ENCODE results near the gene KSR1. TPM values are rescaled to one million over a fixed set of nuclear protein-coding genes. Genes with fewer than 3 reads are reported as not detected.

KSR1 gene
- total and polyA plus RNA-seq, 2 experiments from 2014 or later, result 7.8 to 53.2 TPM

DNA sequence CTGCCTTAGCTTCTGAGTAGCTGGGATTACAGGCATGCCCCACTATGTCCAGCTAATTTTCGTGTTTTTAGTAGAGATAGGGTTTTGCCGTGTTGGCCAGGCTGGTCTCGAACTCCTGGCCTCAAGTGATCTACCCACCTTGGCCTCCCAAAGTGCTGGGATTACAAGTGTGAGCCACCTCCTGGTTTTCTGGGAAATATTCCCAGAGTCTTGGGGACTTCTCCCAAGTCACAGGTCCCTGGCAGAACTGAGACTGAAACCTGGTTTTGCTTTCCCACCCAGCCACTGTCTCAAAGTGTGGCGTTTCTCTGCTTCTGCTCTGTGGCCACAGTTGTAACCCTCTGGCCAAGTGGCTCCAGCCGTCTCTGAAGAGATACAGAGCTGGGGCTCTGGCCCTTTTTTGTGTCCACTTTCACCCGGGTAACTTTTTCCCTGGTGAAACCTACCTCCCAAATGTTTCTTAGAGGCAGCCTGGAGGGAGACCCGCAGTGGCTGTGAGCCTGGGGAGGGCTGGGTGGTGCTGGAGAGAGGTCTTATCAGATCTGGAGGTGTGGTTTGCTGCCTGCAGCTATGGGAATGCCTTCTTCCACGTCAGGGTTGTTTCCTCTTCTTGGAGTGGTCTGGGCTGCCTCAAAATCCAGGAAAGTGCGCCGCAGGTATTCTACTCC lies 5.1 kb downstream of the KSR1 start:
- Histone ChIP-seq H3K4me3 (no peak overlapping the region), H3K4me2 (no peak overlapping the region; the same call in 1 of the 2 replicates), H2AFZ (no peak overlapping the region), H3K79me2 (replicated peaks; ENCODE audit: insufficient read depth) (peaks cover 93% of the 10 kb centered on the region), H3K27me3 (ENCODE audit: insufficient read depth) (peaks cover 12% of the 10 kb centered on the region), H3K9me2 (ENCODE audit: insufficient read depth) (no peaks in the 10 kb centered on the region), H3K4me1 (ENCODE audit: insufficient read depth) (peaks cover 68% of the 10 kb centered on the region), H4K20me1 (replicated peaks; ENCODE audit: insufficient read depth) (peaks cover 18% of the 10 kb centered on the region), H3K27ac (ENCODE audit: low read depth) (no peak overlapping the region), H3K36me3 (ENCODE audit: insufficient read depth) (no peaks in the 10 kb centered on the region), H3F3A (replicated peaks; ENCODE audit: low read depth) (peaks cover 4% of the 10 kb centered on the region; the same call in 1 of the 2 replicates)
- Mint-ChIP-seq H3K4me1 (peaks cover 68% of the 10 kb centered on the region), H3K27me3 (ENCODE audit: insufficient read depth, low read depth, poor library complexity) (peaks cover 12% of the 10 kb centered on the region), H3K27ac (no peak overlapping the region), H3K9me3 (no peaks in the 10 kb centered on the region), H3K36me3 (ENCODE audit: low read depth) (peaks cover 4% of the 10 kb centered on the region; the same call in 1 of the 3 replicates), H3K4me3 (no peak overlapping the region; the same call in 2 of the 3 replicates)
- TF ChIP-seq, protein P1, sequence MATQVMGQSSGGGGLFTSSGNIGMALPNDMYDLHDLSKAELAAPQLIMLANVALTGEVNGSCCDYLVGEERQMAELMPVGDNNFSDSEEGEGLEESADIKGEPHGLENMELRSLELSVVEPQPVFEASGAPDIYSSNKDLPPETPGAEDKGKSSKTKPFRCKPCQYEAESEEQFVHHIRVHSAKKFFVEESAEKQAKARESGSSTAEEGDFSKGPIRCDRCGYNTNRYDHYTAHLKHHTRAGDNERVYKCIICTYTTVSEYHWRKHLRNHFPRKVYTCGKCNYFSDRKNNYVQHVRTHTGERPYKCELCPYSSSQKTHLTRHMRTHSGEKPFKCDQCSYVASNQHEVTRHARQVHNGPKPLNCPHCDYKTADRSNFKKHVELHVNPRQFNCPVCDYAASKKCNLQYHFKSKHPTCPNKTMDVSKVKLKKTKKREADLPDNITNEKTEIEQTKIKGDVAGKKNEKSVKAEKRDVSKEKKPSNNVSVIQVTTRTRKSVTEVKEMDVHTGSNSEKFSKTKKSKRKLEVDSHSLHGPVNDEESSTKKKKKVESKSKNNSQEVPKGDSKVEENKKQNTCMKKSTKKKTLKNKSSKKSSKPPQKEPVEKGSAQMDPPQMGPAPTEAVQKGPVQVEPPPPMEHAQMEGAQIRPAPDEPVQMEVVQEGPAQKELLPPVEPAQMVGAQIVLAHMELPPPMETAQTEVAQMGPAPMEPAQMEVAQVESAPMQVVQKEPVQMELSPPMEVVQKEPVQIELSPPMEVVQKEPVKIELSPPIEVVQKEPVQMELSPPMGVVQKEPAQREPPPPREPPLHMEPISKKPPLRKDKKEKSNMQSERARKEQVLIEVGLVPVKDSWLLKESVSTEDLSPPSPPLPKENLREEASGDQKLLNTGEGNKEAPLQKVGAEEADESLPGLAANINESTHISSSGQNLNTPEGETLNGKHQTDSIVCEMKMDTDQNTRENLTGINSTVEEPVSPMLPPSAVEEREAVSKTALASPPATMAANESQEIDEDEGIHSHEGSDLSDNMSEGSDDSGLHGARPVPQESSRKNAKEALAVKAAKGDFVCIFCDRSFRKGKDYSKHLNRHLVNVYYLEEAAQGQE (IDR thresholded peaks at IDR 0.05; ENCODE audit: unreplicated experiment), result no peak
- TF ChIP-seq, protein P2, sequence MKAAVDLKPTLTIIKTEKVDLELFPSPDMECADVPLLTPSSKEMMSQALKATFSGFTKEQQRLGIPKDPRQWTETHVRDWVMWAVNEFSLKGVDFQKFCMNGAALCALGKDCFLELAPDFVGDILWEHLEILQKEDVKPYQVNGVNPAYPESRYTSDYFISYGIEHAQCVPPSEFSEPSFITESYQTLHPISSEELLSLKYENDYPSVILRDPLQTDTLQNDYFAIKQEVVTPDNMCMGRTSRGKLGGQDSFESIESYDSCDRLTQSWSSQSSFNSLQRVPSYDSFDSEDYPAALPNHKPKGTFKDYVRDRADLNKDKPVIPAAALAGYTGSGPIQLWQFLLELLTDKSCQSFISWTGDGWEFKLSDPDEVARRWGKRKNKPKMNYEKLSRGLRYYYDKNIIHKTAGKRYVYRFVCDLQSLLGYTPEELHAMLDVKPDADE (IDR thresholded peaks at IDR 0.05), result no peak
- TF ChIP-seq, protein P3, sequence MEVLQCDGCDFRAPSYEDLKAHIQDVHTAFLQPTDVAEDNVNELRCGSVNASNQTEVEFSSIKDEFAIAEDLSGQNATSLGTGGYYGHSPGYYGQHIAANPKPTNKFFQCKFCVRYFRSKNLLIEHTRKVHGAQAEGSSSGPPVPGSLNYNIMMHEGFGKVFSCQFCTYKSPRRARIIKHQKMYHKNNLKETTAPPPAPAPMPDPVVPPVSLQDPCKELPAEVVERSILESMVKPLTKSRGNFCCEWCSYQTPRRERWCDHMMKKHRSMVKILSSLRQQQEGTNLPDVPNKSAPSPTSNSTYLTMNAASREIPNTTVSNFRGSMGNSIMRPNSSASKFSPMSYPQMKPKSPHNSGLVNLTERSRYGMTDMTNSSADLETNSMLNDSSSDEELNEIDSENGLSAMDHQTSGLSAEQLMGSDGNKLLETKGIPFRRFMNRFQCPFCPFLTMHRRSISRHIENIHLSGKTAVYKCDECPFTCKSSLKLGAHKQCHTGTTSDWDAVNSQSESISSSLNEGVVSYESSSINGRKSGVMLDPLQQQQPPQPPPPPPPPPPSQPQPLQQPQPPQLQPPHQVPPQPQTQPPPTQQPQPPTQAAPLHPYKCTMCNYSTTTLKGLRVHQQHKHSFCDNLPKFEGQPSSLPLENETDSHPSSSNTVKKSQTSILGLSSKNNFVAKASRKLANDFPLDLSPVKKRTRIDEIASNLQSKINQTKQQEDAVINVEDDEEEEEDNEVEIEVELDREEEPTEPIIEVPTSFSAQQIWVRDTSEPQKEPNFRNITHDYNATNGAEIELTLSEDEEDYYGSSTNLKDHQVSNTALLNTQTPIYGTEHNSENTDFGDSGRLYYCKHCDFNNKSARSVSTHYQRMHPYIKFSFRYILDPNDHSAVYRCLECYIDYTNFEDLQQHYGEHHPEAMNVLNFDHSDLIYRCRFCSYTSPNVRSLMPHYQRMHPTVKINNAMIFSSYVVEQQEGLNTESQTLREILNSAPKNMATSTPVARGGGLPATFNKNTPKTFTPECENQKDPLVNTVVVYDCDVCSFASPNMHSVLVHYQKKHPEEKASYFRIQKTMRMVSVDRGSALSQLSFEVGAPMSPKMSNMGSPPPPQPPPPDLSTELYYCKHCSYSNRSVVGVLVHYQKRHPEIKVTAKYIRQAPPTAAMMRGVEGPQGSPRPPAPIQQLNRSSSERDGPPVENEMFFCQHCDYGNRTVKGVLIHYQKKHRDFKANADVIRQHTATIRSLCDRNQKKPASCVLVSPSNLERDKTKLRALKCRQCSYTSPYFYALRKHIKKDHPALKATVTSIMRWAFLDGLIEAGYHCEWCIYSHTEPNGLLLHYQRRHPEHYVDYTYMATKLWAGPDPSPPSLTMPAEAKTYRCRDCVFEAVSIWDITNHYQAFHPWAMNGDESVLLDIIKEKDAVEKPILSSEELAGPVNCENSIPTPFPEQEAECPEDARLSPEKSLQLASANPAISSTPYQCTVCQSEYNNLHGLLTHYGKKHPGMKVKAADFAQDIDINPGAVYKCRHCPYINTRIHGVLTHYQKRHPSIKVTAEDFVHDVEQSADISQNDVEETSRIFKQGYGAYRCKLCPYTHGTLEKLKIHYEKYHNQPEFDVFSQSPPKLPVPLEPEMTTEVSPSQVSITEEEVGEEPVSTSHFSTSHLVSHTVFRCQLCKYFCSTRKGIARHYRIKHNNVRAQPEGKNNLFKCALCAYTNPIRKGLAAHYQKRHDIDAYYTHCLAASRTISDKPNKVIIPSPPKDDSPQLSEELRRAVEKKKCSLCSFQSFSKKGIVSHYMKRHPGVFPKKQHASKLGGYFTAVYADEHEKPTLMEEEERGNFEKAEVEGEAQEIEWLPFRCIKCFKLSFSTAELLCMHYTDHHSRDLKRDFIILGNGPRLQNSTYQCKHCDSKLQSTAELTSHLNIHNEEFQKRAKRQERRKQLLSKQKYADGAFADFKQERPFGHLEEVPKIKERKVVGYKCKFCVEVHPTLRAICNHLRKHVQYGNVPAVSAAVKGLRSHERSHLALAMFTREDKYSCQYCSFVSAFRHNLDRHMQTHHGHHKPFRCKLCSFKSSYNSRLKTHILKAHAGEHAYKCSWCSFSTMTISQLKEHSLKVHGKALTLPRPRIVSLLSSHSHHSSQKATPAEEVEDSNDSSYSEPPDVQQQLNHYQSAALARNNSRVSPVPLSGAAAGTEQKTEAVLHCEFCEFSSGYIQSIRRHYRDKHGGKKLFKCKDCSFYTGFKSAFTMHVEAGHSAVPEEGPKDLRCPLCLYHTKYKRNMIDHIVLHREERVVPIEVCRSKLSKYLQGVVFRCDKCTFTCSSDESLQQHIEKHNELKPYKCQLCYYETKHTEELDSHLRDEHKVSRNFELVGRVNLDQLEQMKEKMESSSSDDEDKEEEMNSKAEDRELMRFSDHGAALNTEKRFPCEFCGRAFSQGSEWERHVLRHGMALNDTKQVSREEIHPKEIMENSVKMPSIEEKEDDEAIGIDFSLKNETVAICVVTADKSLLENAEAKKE (CRISPR knock-in tag; IDR thresholded peaks at IDR 0.05), result no peak
- TF ChIP-seq ZNF114 (CRISPR knock-in tag; IDR thresholded peaks at IDR 0.05), result no peak
- TF ChIP-seq JUNB (IDR thresholded peaks at IDR 0.05; ENCODE audit: unreplicated experiment), result no peak
- no peak for TF ChIP-seq EZH2phosphoT487 (IDR thresholded peaks at IDR 0.05; ENCODE audit: unreplicated experiment)
- TF ChIP-seq, protein P4, sequence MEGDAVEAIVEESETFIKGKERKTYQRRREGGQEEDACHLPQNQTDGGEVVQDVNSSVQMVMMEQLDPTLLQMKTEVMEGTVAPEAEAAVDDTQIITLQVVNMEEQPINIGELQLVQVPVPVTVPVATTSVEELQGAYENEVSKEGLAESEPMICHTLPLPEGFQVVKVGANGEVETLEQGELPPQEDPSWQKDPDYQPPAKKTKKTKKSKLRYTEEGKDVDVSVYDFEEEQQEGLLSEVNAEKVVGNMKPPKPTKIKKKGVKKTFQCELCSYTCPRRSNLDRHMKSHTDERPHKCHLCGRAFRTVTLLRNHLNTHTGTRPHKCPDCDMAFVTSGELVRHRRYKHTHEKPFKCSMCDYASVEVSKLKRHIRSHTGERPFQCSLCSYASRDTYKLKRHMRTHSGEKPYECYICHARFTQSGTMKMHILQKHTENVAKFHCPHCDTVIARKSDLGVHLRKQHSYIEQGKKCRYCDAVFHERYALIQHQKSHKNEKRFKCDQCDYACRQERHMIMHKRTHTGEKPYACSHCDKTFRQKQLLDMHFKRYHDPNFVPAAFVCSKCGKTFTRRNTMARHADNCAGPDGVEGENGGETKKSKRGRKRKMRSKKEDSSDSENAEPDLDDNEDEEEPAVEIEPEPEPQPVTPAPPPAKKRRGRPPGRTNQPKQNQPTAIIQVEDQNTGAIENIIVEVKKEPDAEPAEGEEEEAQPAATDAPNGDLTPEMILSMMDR (conservative IDR thresholded peaks at IDR 0.05; ENCODE audit: low read depth in 2 of 2), result no peak
- no peak for TF ChIP-seq CREB1 (CRISPR knock-in tag; IDR thresholded peaks at IDR 0.05; ENCODE audit: low read depth)
- ATAC-seq (no peak), DNase-seq (ENCODE audit: low spot score) (no peak)
